ENCODE results near the gene KRTDAP. TPM values are rescaled to one million over a fixed set of nuclear protein-coding genes. Genes with fewer than 3 reads are reported as not detected.
"Not testable (repeated sequence)": the region's sequence is repeated elsewhere in the genome, so short reads cannot be mapped to it uniquely, and the experiment has no call there.

KRTDAP gene
- total RNA-seq, 1 experiment from 2014 or later = 1.7 TPM

GRCh38 chr19:35471946-35472345 lies 18.3 kb downstream of the KRTDAP start (continued):
- TF ChIP-seq AFF4 (CRISPR knock-in tag; IDR thresholded peaks at IDR 0.05; ENCODE audit: borderline replicate concordance) (no peak), SP1 (CRISPR knock-in tag; conservative IDR thresholded peaks at IDR 0.05) (no peak)

GRCh38 chr19:35471075-35471474 lies 19.2 kb downstream of the KRTDAP start:
- H3K27ac Mint-ChIP-seq = 0 out of 2 replicates have a peak overlapping the region, but pooled peaks have one; percentile 12
- CTCF ChIA-PET = interaction anchor here (0.8 to 1.2 kb wide), 2 partner anchors 118 to 404 kb away, joined by 3 read pairs; no protein-coding TSS in a partner anchor

GRCh38 chr19:35470128-35470527 lies 20.1 kb downstream of the KRTDAP start:
- ChIA-PET POLR2A (no interaction called here), CTCF (interaction anchor here (0.6 to 1.4 kb wide), 4 partner anchors 25 to 403 kb away, joined by 3 to 5 read pairs (median 3); partner anchors contain the start of gene FXYD7)
- H3K27me3 Mint-ChIP-seq (ENCODE audit: low read depth) = peaks cover 2% of the 10 kb centered on the region; the same call in 1 of the 2 replicates
- no peaks in the 10 kb centered on the region for H3K9me3 Mint-ChIP-seq
- peaks cover 13% of the 10 kb centered on the region for H3K4me1 Mint-ChIP-seq
- no peaks in the 10 kb centered on the region for H3K36me3 Mint-ChIP-seq
- ATAC-seq (no peak), DNase-seq (ENCODE audit: low spot score) (no peak)
- no peak overlapping the region for H3K4me3 Mint-ChIP-seq
- no peak overlapping the region for H3K27ac Mint-ChIP-seq
- TF ChIP-seq GABPB1 (CRISPR knock-in tag; IDR thresholded peaks at IDR 0.05) (no peak), NFE2L1 (CRISPR knock-in tag; IDR thresholded peaks at IDR 0.05) (no peak), ZNF263 (CRISPR knock-in tag; IDR thresholded peaks at IDR 0.05; ENCODE audit: low read depth) (no peak), RELA (CRISPR knock-in tag; IDR thresholded peaks at IDR 0.05; ENCODE audit: borderline replicate concordance) (no peak), TEAD1 (CRISPR knock-in tag; IDR thresholded peaks at IDR 0.05) (no peak), HMGA2 (CRISPR knock-in tag; IDR thresholded peaks at IDR 0.05) (no peak), FOXP4 (CRISPR knock-in tag; IDR thresholded peaks at IDR 0.05) (no peak), USF2 (CRISPR knock-in tag; IDR thresholded peaks at IDR 0.05) (no peak), PRDM15 (CRISPR knock-in tag; IDR thresholded peaks at IDR 0.05) (no peak), E2F5 (CRISPR knock-in tag; IDR thresholded peaks at IDR 0.05) (no peak), HMGXB4 (CRISPR knock-in tag; IDR thresholded peaks at IDR 0.05) (no peak), ESRRA (CRISPR knock-in tag; IDR thresholded peaks at IDR 0.05; ENCODE audit: borderline replicate concordance) (no peak), CREB1 (CRISPR knock-in tag; IDR thresholded peaks at IDR 0.05) (no peak), ZNF423 (CRISPR knock-in tag; IDR thresholded peaks at IDR 0.05) (no peak), ZNF121 (CRISPR knock-in tag; IDR thresholded peaks at IDR 0.05) (no peak), ZNF219 (CRISPR knock-in tag; IDR thresholded peaks at IDR 0.05; ENCODE audit: borderline replicate concordance) (no peak), ATF1 (CRISPR knock-in tag; IDR thresholded peaks at IDR 0.05) (no peak)

More at GRCh38 chr19:35471075-35471474, 19.2 kb downstream of the KRTDAP start:
- H3K27me3 Mint-ChIP-seq (ENCODE audit: low read depth); DNase-seq (ENCODE audit: low spot score); POLR2A ChIA-PET; H3K36me3 Mint-ChIP-seq; ATAC-seq; H3K4me3 Mint-ChIP-seq; H3K9me3 Mint-ChIP-seq: not testable (repeated sequence)
- peaks cover 13% of the 10 kb centered on the region for H3K4me1 Mint-ChIP-seq
